Myocyte (in vitro differentiated cells): Measurements from ENCODE around the gene ZNF567. TPM values are rescaled to one million over a fixed set of nuclear protein-coding genes. Genes with fewer than 3 reads are reported as not detected.

Source experiments
- DNase-seq: peaks from one replicate; pipeline ENCODE4 v3.0.0-alpha.2; 2012; ENCODE audit warnings: low read depth
- total RNA-seq: library from RNA; depleted of rRNA; stranded (reverse); fragments of >200 nt; gene quantifications from 2 replicates; pipeline ENCODE4 v1.2.3, GENCODE V29; 2014

The ZNF567 gene
- total RNA-seq, 1 donor from 2014 or later: 4.5 TPM

DNA sequence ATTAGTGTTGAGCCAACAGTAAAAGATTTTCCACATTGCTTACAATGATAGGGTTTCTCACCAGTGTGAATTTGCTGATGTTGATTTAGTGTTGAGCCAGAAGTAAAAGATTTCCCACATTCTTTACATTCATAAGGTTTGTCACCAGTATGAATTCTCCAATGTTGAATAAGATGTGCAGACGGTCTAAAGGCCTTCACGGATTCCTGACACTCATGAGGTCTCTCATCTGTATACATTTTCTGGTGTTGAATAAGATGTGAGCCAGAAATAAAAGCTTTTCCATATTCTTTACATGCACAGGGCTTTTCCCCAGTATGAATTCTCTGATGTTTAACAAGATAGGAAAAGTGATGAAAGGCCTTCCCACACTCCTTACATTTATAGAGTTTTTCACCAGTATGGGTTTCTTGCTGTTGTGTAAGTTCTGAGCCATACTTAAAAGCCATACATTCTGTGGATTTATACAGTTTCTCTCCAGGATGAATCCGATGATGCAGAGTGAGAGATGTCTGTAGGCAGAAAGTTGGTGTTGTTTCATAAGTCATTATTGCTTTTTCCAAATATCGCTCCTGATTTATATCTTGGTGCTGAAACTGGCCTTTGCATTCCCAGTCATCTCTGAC is 62.8 kb downstream of the ZNF567 start:
- no peak for DNase-seq

Other genes with a start within 250 kb of the ZNF567 start
- 12.5 and 15.6 TPM in 2 replicates for gene ZNF566, start 198.1 kb upstream of the ZNF567 start, total RNA-seq
- gene ZNF260, start 159.3 kb upstream of the ZNF567 start, total RNA-seq: 15.1 and 15.2 TPM in 2 replicates
- gene ZNF529, start 114.3 kb upstream of the ZNF567 start, total RNA-seq: 13.0 and 15.9 TPM in 2 replicates
- gene ZNF382, start 82.3 kb upstream of the ZNF567 start, total RNA-seq: 4.9 and 5.2 TPM in 2 replicates
- gene ZNF461, start 20.8 kb upstream of the ZNF567 start, total RNA-seq: 11.1 and 11.8 TPM in 2 replicates
- gene ZNF850, start 85.2 kb downstream of the ZNF567 start, total RNA-seq: 2.7 and 4.2 TPM in 2 replicates
- gene ZNF790, start 150.8 kb downstream of the ZNF567 start, total RNA-seq: 10.0 and 11.0 TPM in 2 replicates
- 1.7 and 2.4 TPM in 2 replicates for gene ZNF345, start 163.3 kb downstream of the ZNF567 start, total RNA-seq
- 3.4 and 3.8 TPM in 2 replicates for gene ZNF829, start 228.7 kb downstream of the ZNF567 start, total RNA-seq
- gene ZNF568, start 228.7 kb downstream of the ZNF567 start, total RNA-seq: 20.0 and 24.0 TPM in 2 replicates